Dermis blood vessel endothelial cell (primary cell): ENCODE results near the gene GPR33. TPM values are rescaled to one million over a fixed set of nuclear protein-coding genes. Genes with fewer than 3 reads are reported as not detected.
"Not testable (repeated sequence)": the region's sequence is repeated elsewhere in the genome, so short reads cannot be mapped to it uniquely, and the experiment has no call there.

ENCODE experiments used
- DNase-seq: peaks from one replicate; pipeline ENCODE4 v3.0.0; 2010
- total RNA-seq: library from RNA; depleted of rRNA; stranded (reverse); fragments of >200 nt; gene quantifications from 2 replicates; pipeline ENCODE4 v1.2.3, GENCODE V29; 2014

GPR33 gene, protein sequence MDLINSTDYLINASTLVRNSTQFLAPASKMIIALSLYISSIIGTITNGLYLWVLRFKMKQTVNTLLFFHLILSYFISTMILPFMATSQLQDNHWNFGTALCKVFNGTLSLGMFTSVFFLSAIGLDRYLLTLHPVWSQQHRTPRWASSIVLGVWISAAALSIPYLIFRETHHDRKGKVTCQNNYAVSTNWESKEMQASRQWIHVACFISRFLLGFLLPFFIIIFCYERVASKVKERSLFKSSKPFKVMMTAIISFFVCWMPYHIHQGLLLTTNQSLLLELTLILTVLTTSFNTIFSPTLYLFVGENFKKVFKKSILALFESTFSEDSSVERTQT
- not detected in 2 replicates for total RNA-seq

DNA sequence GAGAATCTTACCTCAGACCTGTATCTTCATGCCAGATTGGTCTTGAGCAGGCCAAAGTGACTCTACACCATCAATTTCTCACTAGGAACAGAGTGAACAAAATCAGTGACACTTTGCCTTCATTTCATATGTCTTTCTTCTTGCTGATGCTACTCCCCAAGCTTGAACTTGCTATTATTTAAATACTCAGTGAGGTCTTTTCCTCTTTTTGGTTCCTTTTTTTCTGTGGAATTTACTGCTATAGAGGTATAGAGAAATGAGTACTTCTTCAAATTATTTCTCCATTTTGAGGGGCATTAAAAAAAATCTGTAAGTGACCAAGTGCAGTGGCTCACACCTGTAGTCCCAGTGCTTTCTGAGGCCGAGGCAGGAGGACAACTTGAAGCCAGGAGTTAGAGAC, at the start of gene GPR33:
GPR33 (minus strand) TSS at position 154 of the 400 bp plus-strand sequence. CDS start 4,074 bp downstream, outside the sequence.
- DNase-seq, result no peak

- no peak for DNase-seq
Measured at GRCh38 chr14:31536201-31536960, 48.5 kb upstream of the GPR33 start.

- no peak for DNase-seq
Measured at GRCh38 chr14:31530136-31530535, 42.3 kb upstream of the GPR33 start.

DNA sequence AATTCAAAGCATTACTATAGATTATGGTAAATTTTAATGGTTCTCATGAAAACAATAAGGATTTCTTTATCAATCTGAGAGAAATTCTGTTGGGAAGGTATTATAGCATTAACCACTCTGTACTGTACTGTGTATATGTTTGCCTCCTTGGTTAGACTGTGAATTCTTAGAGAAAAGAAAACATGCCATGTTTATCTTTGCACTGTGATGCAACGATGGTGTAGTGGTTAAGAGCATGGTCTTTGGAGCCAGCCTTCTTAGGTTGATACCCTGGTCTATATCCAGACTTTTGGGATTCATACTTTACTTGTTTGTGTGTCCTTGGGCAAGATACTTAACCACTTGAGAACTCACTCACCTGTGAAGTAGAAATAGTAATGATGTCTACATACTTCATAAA, 41.2 kb upstream of the GPR33 start:
- no peak for DNase-seq

DNA sequence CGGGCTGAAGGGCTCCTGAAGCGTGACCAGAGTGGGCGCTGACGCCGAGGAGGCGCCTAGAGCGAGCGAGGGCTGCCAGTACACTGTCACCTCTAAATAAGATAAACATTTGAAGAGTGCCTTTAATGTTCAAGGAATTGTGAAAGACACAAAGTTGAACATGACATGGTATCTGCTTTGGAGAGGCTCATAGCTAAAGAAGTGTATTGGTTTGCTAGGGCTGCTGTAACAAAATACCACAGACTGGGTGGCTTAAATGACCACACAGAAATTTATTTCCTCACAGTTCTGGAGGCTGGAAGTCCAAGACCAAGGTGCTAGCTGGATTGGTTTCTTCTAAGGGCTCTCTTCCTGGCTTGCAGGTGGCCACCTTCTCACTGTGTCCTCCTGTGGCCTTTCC, 39.7 kb upstream of the GPR33 start:
- no peak for DNase-seq

DNA sequence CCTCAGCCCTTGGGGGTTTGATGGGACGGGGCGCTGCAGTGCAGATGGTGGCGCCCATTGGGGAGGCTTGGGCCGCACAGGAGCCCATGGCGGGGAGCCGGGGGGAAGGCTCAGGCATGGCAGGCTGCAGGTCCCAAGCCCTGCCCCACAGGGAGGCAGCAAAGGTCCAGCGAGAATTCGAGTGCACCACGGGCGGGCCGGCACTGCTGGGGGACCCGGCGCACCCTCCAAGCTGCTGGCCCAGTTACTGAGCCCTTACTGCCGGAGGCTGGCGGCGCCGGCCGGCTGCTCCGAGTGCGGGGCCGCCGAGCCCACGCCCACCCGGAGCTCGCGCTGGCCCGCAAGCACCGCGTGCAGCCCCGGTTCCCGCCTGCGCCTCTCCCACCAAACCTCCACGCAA, 39.2 kb upstream of the GPR33 start:
- DNase-seq, result no peak

- DNase-seq, result no peak
Measured at GRCh38 chr14:31510855-31511254, 23.0 kb upstream of the GPR33 start.

DNA sequence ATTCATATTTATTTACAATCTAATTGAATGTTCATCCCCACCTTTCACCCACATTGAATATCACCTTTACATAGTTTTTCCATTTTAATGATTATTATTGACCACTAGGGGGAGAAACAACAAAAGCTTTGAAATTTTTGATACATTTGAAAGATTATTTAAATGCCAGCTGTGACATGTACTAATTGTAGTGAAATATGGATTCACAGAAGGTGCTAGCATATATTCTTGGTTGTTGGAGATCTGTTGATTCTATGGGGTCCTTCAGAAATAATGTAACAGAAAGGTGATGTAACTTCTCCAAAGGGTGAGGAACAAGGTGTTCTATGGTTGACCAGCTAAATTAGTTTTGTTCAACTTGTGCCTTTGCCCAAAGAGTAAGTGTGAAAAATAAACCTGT, 22.4 kb upstream of the GPR33 start:
- DNase-seq, result peak; percentile 43

GRCh38 chr14:31508135-31508534, 20.3 kb upstream of the GPR33 start:
- DNase-seq, result no peak

DNA sequence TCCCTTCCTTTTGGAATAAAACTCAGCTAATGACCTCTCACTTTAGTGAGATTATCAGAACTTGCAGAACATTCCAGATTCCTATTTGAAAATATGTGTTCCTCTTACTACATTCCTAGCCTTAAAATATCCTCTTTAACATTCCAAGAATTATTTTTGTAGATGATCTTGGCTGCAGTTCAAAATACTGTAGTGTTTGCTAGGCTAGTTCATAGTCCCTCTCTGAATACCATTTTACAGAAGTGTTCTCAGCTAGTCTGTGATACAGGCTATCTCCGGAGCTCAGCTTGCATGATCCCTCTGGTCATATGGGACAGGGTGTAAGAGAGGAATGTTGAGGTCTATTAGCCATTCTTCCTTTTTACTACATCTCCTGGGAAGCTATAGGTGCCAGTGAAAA, 17.6 kb upstream of the GPR33 start:
- DNase-seq, result peak; percentile 30

- no peak for DNase-seq
Measured at GRCh38 chr14:31501870-31502269, 14.0 kb upstream of the GPR33 start.

DNA sequence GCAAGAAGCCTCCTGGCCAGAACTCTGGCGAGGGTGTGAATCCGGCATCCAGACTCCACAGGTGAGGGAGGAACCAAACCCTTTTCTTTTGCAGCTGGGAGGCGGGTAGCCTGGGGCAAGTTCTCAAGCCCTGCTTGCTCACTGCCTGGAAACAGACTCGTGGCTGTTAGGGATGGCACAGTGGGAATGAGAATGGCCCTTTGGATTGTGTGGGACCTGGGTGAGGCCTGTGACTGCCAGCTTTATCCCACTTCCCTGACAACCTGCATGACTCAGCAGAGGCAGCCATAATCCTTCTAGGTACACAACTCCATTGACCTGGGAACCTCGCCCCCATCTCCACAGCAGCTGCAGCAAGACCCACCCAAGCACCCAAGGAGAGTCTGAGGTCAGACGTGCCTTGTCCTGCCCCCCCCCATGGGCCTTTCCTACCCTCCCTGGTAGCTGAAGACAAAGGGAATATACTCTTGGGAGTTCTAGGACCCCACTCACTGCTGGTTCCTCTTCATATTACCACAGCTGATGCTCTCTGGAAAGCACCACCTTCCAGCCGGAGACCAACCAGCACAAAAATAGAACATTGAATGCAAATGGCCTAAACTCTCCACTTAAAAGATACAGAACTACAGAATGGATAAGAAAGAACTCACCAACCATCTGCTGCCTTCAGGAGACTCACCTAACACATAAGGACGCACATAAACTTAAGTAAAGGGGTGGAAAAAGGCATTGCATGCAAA, 5.1 kb upstream of the GPR33 start:
- no peak for DNase-seq

- no peak for DNase-seq
Measured at GRCh38 chr14:31489691-31490090, 1.9 kb upstream of the GPR33 start.

DNA sequence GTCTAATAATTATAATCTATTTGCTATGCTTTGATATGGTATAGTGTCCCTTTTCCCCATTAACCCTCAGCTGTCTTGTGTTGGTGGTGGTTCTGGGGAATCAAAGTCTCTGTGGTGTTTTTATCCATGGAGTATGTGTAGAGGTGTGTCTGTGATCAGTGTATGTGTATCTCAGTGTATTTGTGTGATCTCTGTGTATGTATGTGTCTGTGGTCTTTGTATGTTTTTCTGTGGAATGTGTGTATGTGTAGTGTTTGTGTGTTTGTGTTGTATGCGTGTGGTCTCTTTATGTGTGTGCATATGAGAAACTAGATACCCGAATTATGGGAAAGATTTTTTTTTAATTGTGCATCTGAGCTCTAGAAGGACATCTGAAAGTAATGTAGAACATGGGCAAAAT, 1.1 kb downstream of the GPR33 start:
- DNase-seq, result no peak

- DNase-seq, result no peak
Measured at GRCh38 chr14:31484754-31485153, 3.1 kb downstream of the GPR33 start.

- DNase-seq, result no peak
Measured at GRCh38 chr14:31480156-31480555, 7.7 kb downstream of the GPR33 start.

DNA sequence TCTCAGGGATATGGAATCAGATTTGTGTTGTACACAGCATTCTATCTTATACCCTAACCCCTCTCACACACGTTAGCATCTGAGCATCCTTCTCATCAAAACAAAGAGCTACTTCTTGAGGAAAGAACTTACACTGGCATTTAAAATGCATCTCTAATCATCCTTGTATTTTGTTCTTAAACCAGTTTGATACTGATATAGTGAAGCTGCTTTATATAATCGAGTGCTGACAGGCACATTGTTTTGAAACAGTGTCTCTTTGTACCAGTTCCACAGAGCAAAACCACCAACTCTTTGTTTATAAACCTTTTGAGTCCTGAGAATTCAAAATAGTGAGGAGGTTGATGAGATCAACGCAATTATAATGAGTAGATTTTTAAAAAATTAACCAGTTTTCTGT, 8.8 kb downstream of the GPR33 start:
- DNase-seq, result no peak

DNA sequence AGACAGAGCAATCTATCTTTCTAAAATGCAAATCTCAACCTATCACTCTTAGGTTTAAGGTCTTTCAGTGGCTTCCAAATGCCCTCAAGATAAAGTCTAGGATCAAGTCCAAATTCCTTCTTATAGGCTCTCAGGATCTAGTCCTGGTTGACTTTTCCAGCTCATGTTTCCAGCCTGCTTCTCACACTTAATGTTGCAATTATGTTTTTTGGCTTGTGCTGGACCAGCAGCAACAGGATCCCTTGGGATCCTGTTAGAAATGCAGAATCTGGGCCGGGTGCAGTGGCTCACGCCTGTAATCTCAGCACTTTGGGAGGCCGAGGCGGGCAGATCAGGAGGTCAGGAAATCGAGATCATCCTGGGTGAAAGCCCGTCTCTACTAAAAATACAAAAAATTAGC, 10.6 kb downstream of the GPR33 start:
- no peak for DNase-seq

GRCh38 chr14:31476131-31476866, 11.5 kb downstream of the GPR33 start:
- no peak for DNase-seq

GRCh38 chr14:31466554-31466953, 21.3 kb downstream of the GPR33 start:
- no peak for DNase-seq

DNA sequence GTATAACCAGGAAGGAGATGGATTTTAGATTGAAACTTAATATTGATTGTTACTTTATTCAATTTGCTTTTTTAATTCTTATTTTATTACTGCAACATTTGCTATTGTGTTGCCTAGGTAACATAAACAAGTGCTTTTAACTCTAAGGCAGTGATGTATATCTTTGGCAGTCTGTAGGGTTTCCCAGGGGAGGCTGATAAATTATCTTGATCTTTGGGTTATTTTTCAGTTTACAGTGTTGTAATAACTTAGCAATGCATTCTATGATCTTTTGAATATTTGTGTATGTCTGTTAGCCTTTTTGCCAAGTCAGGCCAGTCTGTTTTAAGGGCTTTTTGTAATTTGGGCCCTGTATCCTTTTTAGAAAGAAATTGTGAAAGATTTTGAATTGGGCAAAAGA, 22.7 kb downstream of the GPR33 start:
- DNase-seq, result no peak

- not testable (repeated sequence) for DNase-seq
Measured at GRCh38 chr14:31462450-31462849, 25.4 kb downstream of the GPR33 start.

- DNase-seq, result no peak
Measured at GRCh38 chr14:31461545-31461944, 26.3 kb downstream of the GPR33 start.
